SJCRH30 (cell line): ENCODE data around the gene POFUT1. TPM values are rescaled to one million over a fixed set of nuclear protein-coding genes. Genes with fewer than 3 reads are reported as not detected.

Experiments
- DNase-seq, 2 experiments: peaks; one replicate each; pipeline ENCODE4 v3.0.0-alpha.2; 2015 to 2020
- H3K27ac ChIP-seq: fragments of 250-450 bp; sonication (Bioruptor Pico); 2 replicates; pipeline ENCODE4 v1.5.1; 2020; ENCODE audit warnings: mild to moderate bottlenecking, moderate library complexity
- H3K27me3 ChIP-seq: fragments of 250-450 bp; sonication (Bioruptor Pico); 2 replicates; pipeline ENCODE4 v1.5.1; 2020; ENCODE audit warnings: mild to moderate bottlenecking, moderate library complexity
- H3K36me3 ChIP-seq: fragments of 250-450 bp; sonication (Bioruptor Pico); 2 replicates; pipeline ENCODE4 v1.5.1; 2020; ENCODE audit warnings: mild to moderate bottlenecking, moderate library complexity
- H3K4me1 ChIP-seq: fragments of 250-450 bp; sonication (Bioruptor Pico); 2 replicates; pipeline ENCODE4 v1.5.1; 2020; ENCODE audit warnings: mild to moderate bottlenecking, moderate library complexity
- H3K4me3 ChIP-seq: fragments of 250-450 bp; sonication (Bioruptor Pico); 2 replicates; pipeline ENCODE4 v1.5.1; 2020; ENCODE audit warnings: mild to moderate bottlenecking, moderate library complexity
- H3K9me3 ChIP-seq: fragments of 250-450 bp; sonication (Bioruptor Pico); replicated peaks from 2 replicates; pipeline ENCODE4 v1.5.1; 2020; ENCODE audit warnings: mild to moderate bottlenecking, moderate library complexity
- total RNA-seq: library from RNA; depleted of rRNA; stranded (reverse); fragments of >200 nt; shearing (Covaris generic); gene quantifications from 2 replicates; pipeline ENCODE4 v1.2.3, GENCODE V29; 2014

The POFUT1 gene
- total RNA-seq, 1 experiment from 2014 or later = 66.6 TPM

- Histone ChIP-seq H3K27ac (peak overlapping the region; percentile 54), H3K9me3 (no peaks in the 10 kb centered on the region), H3K27me3 (no peaks in the 10 kb centered on the region), H3K4me3 (no peak overlapping the region), H3K4me1 (peaks cover 29% of the 10 kb centered on the region), H3K36me3 (peaks cover 28% of the 10 kb centered on the region)
- peak; percentile 53 to 79 for DNase-seq
Measured at GRCh38 chr20:32209850-32210605, 2.3 kb downstream of the POFUT1 start.

- H3K36me3 ChIP-seq = peaks cover 55% of the 10 kb centered on the region
Measured at GRCh38 chr20:32213870-32214269, 6.2 kb downstream of the POFUT1 start.

GRCh38 chr20:32215147-32215546 is 7.5 kb downstream of the POFUT1 start:
- Histone ChIP-seq H3K4me3 (no peak overlapping the region), H3K27ac (no peak overlapping the region), H3K27me3 (no peaks in the 10 kb centered on the region), H3K4me1 (peaks cover 8% of the 10 kb centered on the region), H3K36me3 (peaks cover 61% of the 10 kb centered on the region), H3K9me3 (no peaks in the 10 kb centered on the region)
- DNase-seq = no peak

More at GRCh38 chr20:32213870-32214269, 6.2 kb downstream of the POFUT1 start:
- no peaks in the 10 kb centered on the region for H3K9me3 ChIP-seq
- no peak for DNase-seq
- no peaks in the 10 kb centered on the region for H3K27me3 ChIP-seq
- no peak overlapping the region for H3K4me3 ChIP-seq
- H3K4me1 ChIP-seq = peaks cover 20% of the 10 kb centered on the region
- no peak overlapping the region for H3K27ac ChIP-seq

- H3K27me3 ChIP-seq = no peaks in the 10 kb centered on the region
- no peak overlapping the region for H3K27ac ChIP-seq
- H3K4me3 ChIP-seq = no peak overlapping the region
- peaks cover 2% of the 10 kb centered on the region; the same call in 1 of the 2 replicates for H3K4me1 ChIP-seq
- H3K9me3 ChIP-seq = no peaks in the 10 kb centered on the region
- no peak for DNase-seq
- peaks cover 60% of the 10 kb centered on the region for H3K36me3 ChIP-seq
Measured at GRCh38 chr20:32215729-32216128, 8.0 kb downstream of the POFUT1 start.

- Histone ChIP-seq H3K4me3 (no peak overlapping the region), H3K36me3 (peaks cover 60% of the 10 kb centered on the region), H3K27me3 (no peaks in the 10 kb centered on the region), H3K4me1 (no peaks in the 10 kb centered on the region), H3K9me3 (no peaks in the 10 kb centered on the region), H3K27ac (no peak overlapping the region)
- DNase-seq = no peak
Measured at GRCh38 chr20:32216179-32217142, 8.8 kb downstream of the POFUT1 start.

GRCh38 chr20:32218156-32218900 is 10.6 kb downstream of the POFUT1 start:
- Histone ChIP-seq H3K36me3 (peaks cover 54% of the 10 kb centered on the region), H3K9me3 (no peaks in the 10 kb centered on the region), H3K4me3 (no peak overlapping the region), H3K27me3 (no peaks in the 10 kb centered on the region), H3K27ac (no peak overlapping the region), H3K4me1 (no peaks in the 10 kb centered on the region)
- DNase-seq = peak; percentile 20 to 38

- H3K27me3 ChIP-seq = no peaks in the 10 kb centered on the region
- H3K4me1 ChIP-seq = no peaks in the 10 kb centered on the region
- no peak overlapping the region for H3K27ac ChIP-seq
- no peak for DNase-seq
- H3K36me3 ChIP-seq = peaks cover 35% of the 10 kb centered on the region
- no peak overlapping the region for H3K4me3 ChIP-seq
- no peaks in the 10 kb centered on the region for H3K9me3 ChIP-seq
Measured at GRCh38 chr20:32224463-32224862, 16.8 kb downstream of the POFUT1 start.

- H3K36me3 ChIP-seq = peaks cover 31% of the 10 kb centered on the region
- H3K27ac ChIP-seq = no peak overlapping the region
Measured at GRCh38 chr20:32226391-32226790, 18.7 kb downstream of the POFUT1 start.

GRCh38 chr20:32227306-32227705 is 19.6 kb downstream of the POFUT1 start:
- H3K4me1 ChIP-seq = no peaks in the 10 kb centered on the region
- no peak overlapping the region for H3K27ac ChIP-seq

More at GRCh38 chr20:32226391-32226790, 18.7 kb downstream of the POFUT1 start:
- DNase-seq = no peak
- Histone ChIP-seq H3K4me3 (no peak overlapping the region), H3K9me3 (no peaks in the 10 kb centered on the region), H3K4me1 (no peaks in the 10 kb centered on the region), H3K27me3 (no peaks in the 10 kb centered on the region)

GRCh38 chr20:32227744-32228688 is 20.3 kb downstream of the POFUT1 start:
- H3K4me3 ChIP-seq = no peak overlapping the region
- no peaks in the 10 kb centered on the region for H3K9me3 ChIP-seq
- H3K27me3 ChIP-seq = no peaks in the 10 kb centered on the region
- peaks cover 47% of the 10 kb centered on the region for H3K36me3 ChIP-seq
- H3K27ac ChIP-seq = no peak overlapping the region
- DNase-seq = no peak
- H3K4me1 ChIP-seq = no peaks in the 10 kb centered on the region

More at GRCh38 chr20:32227306-32227705, 19.6 kb downstream of the POFUT1 start:
- Histone ChIP-seq H3K4me3 (no peak overlapping the region), H3K36me3 (peaks cover 40% of the 10 kb centered on the region), H3K9me3 (no peaks in the 10 kb centered on the region), H3K27me3 (no peaks in the 10 kb centered on the region)
- DNase-seq = no peak

- no peak overlapping the region for H3K4me3 ChIP-seq
- no peaks in the 10 kb centered on the region for H3K9me3 ChIP-seq
- H3K4me1 ChIP-seq = no peaks in the 10 kb centered on the region
- peaks cover 49% of the 10 kb centered on the region for H3K36me3 ChIP-seq
- H3K27me3 ChIP-seq = no peaks in the 10 kb centered on the region
- H3K27ac ChIP-seq = no peak overlapping the region
- DNase-seq = no peak
Measured at GRCh38 chr20:32229251-32229747, 21.6 kb downstream of the POFUT1 start.

- Histone ChIP-seq H3K27me3 (no peaks in the 10 kb centered on the region), H3K36me3 (peaks cover 54% of the 10 kb centered on the region), H3K27ac (no peak overlapping the region), H3K4me3 (no peak overlapping the region), H3K9me3 (no peaks in the 10 kb centered on the region), H3K4me1 (no peaks in the 10 kb centered on the region)
- DNase-seq = no peak
Measured at GRCh38 chr20:32230707-32231106, 23.0 kb downstream of the POFUT1 start.

- Histone ChIP-seq H3K27me3 (no peaks in the 10 kb centered on the region), H3K27ac (no peak overlapping the region), H3K4me3 (no peak overlapping the region), H3K9me3 (no peaks in the 10 kb centered on the region), H3K36me3 (peaks cover 48% of the 10 kb centered on the region), H3K4me1 (no peaks in the 10 kb centered on the region)
- DNase-seq = no peak
Measured at GRCh38 chr20:32231245-32231644, 23.6 kb downstream of the POFUT1 start.
